Activated naive CD4-positive, alpha-beta T cell treated with anti-CD3 and anti-CD28 coated beads for 36 hours (primary cell): ENCODE data around the gene RAB11FIP5. TPM values are rescaled to one million over a fixed set of nuclear protein-coding genes. Genes with fewer than 3 reads are reported as not detected.
"Not testable (repeated sequence)": the region's sequence is repeated elsewhere in the genome, so short reads cannot be mapped to it uniquely, and the experiment has no call there.

Experiments
- CTCF ChIA-PET: fragments of 350-600 bp; sonication (Branson Sonifier 250); formaldehyde crosslinking; loops from one replicate; lab custom pipeline; 2021; ENCODE audit warnings: antibody characterized with exemption; lab: Charles Lee
- DNase-seq: peaks from one replicate; pipeline ENCODE4 v3.0.0-alpha.2; 2020
- H3K27ac Mint-ChIP-seq: one replicate; pipeline ENCODE4 v1.8.0; 2021; ENCODE audit warnings: mild to moderate bottlenecking, mixed read lengths
- H3K27me3 Mint-ChIP-seq: one replicate; pipeline ENCODE4 v1.8.0; 2021; ENCODE audit warnings: low read depth, mixed read lengths
- H3K36me3 Mint-ChIP-seq: one replicate; pipeline ENCODE4 v1.8.0; 2021; ENCODE audit warnings: low read depth, mixed read lengths
- H3K4me1 Mint-ChIP-seq: one replicate; pipeline ENCODE4 v1.8.0; 2021; ENCODE audit warnings: low read depth, mixed read lengths
- H3K4me3 Mint-ChIP-seq: one replicate; pipeline ENCODE4 v1.8.0; 2021; ENCODE audit warnings: mild to moderate bottlenecking, moderate library complexity, mixed read lengths
- H3K9me3 Mint-ChIP-seq: one replicate; pipeline ENCODE4 v1.8.0; 2021; ENCODE audit warnings: mixed read lengths
- intact Hi-C: fragments of 100-400 bp; cut with micrococcal nuclease; formaldehyde crosslinking; loops from one replicate; pipeline ENCODE4 v1.15.1; 2023
- total RNA-seq, 2 experiments: library from RNA; stranded (reverse); gene quantifications; one replicate each; pipeline ENCODE4 v1.2.3, GENCODE V29; 2021

Gene RAB11FIP5
- total RNA-seq, 2 experiments from 2014 or later, result 7.3 to 7.4 TPM

- no peaks in the 10 kb centered on the region for H3K36me3 Mint-ChIP-seq
- peak within 1 kb of the TSS; percentile 88 for H3K4me3 Mint-ChIP-seq
- H3K4me1 Mint-ChIP-seq, result peaks cover 20% of the 10 kb centered on the region
- peak; percentile 96 for DNase-seq
- peak within 1 kb of the TSS; percentile 87 for H3K27ac Mint-ChIP-seq
- no peaks in the 10 kb centered on the region for H3K27me3 Mint-ChIP-seq
- CTCF ChIA-PET, result no interaction called here
- intact Hi-C loops, result loop anchor here (1.0 to 5.0 kb wide), 11 partner anchors 42 to 313 kb away; partner anchors contain the start of genes ALMS1, EMX1, PRADC1 and SMYD5
- no peaks in the 10 kb centered on the region for H3K9me3 Mint-ChIP-seq
Observed at GRCh38 chr2:73071360-73072128, 41.2 kb downstream of the RAB11FIP5 start, which contains the start of gene SFXN5. Gene SFXN5 (minus strand): TSS chr2:73071712. CDS start chr2:73071705, 7 bp downstream.

DNA sequence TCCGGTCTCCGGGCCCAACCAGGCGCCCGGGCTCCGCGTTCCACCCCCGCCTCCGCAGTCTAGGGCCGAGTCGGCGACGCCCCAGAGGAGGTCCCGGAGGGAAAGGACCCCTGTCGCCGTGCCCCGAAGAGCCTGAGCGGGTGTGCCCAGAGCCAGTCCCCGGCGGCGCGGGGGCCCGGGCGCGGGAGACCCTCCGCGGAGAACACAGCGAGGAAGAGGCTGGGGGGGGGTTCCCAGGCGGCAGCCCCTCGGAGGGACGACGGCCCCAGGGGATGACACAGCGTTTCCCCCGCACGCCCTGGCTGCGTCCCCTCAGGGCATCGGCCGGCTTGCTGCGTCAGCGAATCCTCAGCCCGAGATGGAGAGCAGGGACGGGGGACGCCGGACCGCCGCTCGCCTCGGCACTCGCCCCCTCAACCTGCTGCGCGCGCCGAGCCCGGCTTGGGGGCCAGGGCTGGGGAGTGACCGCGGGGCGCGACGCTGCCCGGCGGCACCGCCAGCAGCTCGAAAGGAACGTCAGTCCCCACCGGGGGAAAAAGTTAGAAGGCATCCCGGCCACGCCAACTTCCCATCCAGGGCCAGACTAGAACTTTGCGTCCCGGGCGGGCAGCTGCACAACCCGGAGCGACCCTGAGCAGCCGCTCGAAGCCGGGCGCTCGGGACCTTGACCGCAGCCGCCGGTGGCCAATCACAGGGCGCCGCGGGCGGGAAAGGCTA is 41.9 kb downstream of the RAB11FIP5 start:
- intact Hi-C loops, result loop anchor here (1.0 to 5.0 kb wide), 11 partner anchors 42 to 314 kb away; partner anchors contain the start of genes ALMS1, EMX1, PRADC1 and SMYD5
- peaks cover 20% of the 10 kb centered on the region for H3K4me1 Mint-ChIP-seq
- H3K27me3 Mint-ChIP-seq, result no peaks in the 10 kb centered on the region
- H3K4me3 Mint-ChIP-seq, result peak overlapping the region; percentile 88
- H3K9me3 Mint-ChIP-seq, result no peaks in the 10 kb centered on the region
- H3K36me3 Mint-ChIP-seq, result no peaks in the 10 kb centered on the region
- peak; percentile 39 for DNase-seq
- CTCF ChIA-PET, result no interaction called here
- H3K27ac Mint-ChIP-seq, result peak overlapping the region; percentile 17

DNA sequence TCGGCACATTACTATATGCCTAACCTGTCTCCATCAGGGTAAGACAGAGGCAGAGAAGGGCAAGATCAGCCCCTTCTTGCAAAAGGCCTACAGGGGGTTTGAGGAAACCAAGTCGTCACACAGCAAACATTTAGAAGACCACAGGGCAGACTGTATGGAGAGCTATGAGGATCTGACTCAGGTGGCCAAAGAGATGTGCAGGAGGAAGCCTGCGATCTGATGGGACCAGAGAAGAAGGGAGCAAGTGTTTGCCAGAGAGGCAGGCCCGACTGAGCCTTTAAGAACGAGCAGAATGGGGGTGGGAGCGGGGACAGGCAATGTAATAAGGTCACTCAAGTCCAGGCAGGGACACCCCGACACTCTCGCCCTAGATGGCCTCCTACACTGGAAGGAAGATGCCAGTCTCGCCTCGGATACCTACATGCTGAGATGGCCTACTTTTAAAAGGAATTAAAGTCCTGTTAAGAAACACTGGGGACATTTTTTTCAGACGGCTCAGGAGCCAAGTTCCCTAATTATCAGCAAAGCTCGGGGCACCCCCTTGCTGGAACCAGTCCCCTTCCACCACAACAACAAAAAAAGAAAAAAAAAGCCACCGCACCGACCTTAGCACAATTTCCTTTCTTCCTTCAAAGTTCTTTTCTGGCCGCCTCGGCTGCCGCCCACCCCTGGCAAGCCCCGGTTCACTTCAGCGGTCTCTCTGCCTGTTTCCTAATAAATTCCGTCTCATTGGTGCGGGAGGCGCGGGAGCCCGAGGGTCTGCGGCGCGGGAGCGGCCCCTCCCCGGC is 42.7 kb downstream of the RAB11FIP5 start:
- Mint-ChIP-seq H3K4me3 (peak overlapping the region; percentile 88), H3K36me3 (no peaks in the 10 kb centered on the region), H3K4me1 (peaks cover 22% of the 10 kb centered on the region), H3K27ac (no peak overlapping the region), H3K27me3 (no peaks in the 10 kb centered on the region), H3K9me3 (no peaks in the 10 kb centered on the region)
- CTCF ChIA-PET, result no interaction called here
- DNase-seq, result no peak
- intact Hi-C loops, result loop anchor here (2.0 to 5.0 kb wide), 5 partner anchors 77 to 315 kb away; partner anchors contain the start of gene ALMS1

- Mint-ChIP-seq H3K9me3 (no peaks in the 10 kb centered on the region), H3K27me3 (no peaks in the 10 kb centered on the region), H3K4me3 (peak overlapping the region; percentile 88), H3K27ac (no peak overlapping the region), H3K4me1 (peaks cover 22% of the 10 kb centered on the region), H3K36me3 (no peaks in the 10 kb centered on the region)
- CTCF ChIA-PET, result no interaction called here
- intact Hi-C loops, result no loop called here
- no peak for DNase-seq
Observed at GRCh38 chr2:73069041-73069854, 43.5 kb downstream of the RAB11FIP5 start.

DNA sequence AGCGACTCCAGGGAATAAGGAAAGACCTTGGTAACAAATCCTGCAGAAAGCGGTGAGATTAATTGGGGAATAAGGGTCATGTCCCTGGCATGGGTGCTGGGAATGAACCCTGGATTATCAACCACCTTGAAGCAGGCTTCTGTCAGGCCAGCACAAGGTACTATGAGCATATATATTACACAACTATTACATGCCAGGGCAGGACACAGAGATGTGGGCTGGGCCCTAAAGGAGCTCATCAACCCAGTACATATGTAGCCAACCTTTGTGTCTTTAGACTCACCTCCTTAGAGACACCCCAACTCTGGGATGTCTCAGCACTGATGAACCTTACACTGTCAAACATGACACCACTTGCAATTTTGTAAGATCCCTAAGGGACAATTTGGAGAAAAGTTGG is 44.6 kb downstream of the RAB11FIP5 start:
- H3K9me3 Mint-ChIP-seq, result no peaks in the 10 kb centered on the region
- intact Hi-C loops, result no loop called here
- H3K27ac Mint-ChIP-seq, result no peak overlapping the region
- H3K4me1 Mint-ChIP-seq, result peaks cover 26% of the 10 kb centered on the region
- CTCF ChIA-PET, result interaction anchor here (0.6 kb wide), 1 partner anchor 76 kb away, joined by 3 read pairs; no protein-coding TSS in a partner anchor
- no peaks in the 10 kb centered on the region for H3K27me3 Mint-ChIP-seq
- H3K36me3 Mint-ChIP-seq, result no peaks in the 10 kb centered on the region
- no peak overlapping the region for H3K4me3 Mint-ChIP-seq
- DNase-seq, result no peak

GRCh38 chr2:73067043-73067442 is 45.7 kb downstream of the RAB11FIP5 start:
- no peaks in the 10 kb centered on the region for H3K9me3 Mint-ChIP-seq
- no peak overlapping the region for H3K27ac Mint-ChIP-seq
- H3K4me3 Mint-ChIP-seq, result no peak overlapping the region
- DNase-seq, result no peak
- no peaks in the 10 kb centered on the region for H3K36me3 Mint-ChIP-seq
- H3K27me3 Mint-ChIP-seq, result no peaks in the 10 kb centered on the region
- peaks cover 23% of the 10 kb centered on the region for H3K4me1 Mint-ChIP-seq
- intact Hi-C loops, result no loop called here
- CTCF ChIA-PET, result no interaction called here

DNA sequence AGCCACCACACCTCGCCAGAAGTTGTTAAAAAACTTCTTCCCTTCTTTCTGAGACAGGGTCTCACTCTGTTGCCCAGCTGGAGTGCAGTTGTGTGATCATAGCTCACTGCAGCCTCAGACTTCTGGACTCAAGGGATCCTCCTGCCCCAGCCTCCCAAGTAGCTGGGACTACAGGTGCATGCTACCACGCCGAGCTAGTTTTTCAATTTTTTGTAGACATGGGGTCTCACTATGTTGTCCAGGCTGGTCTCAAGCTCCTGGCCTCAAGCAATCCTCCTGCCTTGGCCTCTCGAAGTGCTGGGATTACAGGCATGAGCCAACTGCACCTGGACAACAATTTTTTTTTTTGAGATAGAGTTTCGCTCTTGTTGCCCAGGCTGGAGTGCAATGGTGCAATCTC is 47.7 kb downstream of the RAB11FIP5 start:
- H3K27ac Mint-ChIP-seq, H3K27me3 Mint-ChIP-seq, DNase-seq, intact Hi-C loops, H3K9me3 Mint-ChIP-seq, H3K4me3 Mint-ChIP-seq, H3K36me3 Mint-ChIP-seq: not testable (repeated sequence)
- H3K4me1 Mint-ChIP-seq, result peaks cover 21% of the 10 kb centered on the region
- CTCF ChIA-PET, result interaction anchor here (0.6 to 2.2 kb wide), 3 partner anchors 21 to 454 kb away, joined by 3 to 6 read pairs (median 3); no protein-coding TSS in a partner anchor

- H3K4me3 Mint-ChIP-seq, result no peak overlapping the region
- CTCF ChIA-PET, result interaction anchor here (0.6 to 2.2 kb wide), 3 partner anchors 22 to 453 kb away, joined by 3 to 6 read pairs (median 3); no protein-coding TSS in a partner anchor
- peaks cover 12% of the 10 kb centered on the region for H3K4me1 Mint-ChIP-seq
- DNase-seq, result no peak
- intact Hi-C loops, result no loop called here
- no peak overlapping the region for H3K27ac Mint-ChIP-seq
- no peaks in the 10 kb centered on the region for H3K36me3 Mint-ChIP-seq
- H3K27me3 Mint-ChIP-seq, result no peaks in the 10 kb centered on the region
- no peaks in the 10 kb centered on the region for H3K9me3 Mint-ChIP-seq
Observed at GRCh38 chr2:73063909-73064875, 48.6 kb downstream of the RAB11FIP5 start.

DNA sequence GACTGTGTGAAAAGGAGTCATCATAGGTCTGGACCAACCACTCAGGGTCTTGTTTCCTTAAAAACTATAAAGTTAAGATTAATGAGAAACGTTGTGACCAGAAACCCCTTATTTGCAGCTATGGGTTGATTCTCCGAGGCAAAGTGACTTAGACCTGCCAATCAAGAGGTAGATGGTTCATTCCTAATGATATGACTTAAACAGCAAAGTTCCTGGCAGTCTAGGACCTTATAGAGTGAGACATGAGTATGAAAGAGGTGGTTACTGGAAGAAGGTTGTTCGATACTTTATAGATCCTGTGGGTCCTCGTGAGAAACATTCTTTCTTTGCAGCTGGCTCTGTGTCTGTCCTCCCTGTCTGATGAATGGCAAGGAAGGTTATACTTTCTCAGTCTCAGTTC is 49.3 kb downstream of the RAB11FIP5 start:
- DNase-seq, result no peak
- peaks cover 7% of the 10 kb centered on the region for H3K4me1 Mint-ChIP-seq
- no peaks in the 10 kb centered on the region for H3K27me3 Mint-ChIP-seq
- H3K27ac Mint-ChIP-seq, result no peak overlapping the region
- H3K9me3 Mint-ChIP-seq, result no peaks in the 10 kb centered on the region
- CTCF ChIA-PET, result interaction anchor here (2.2 kb wide), 1 partner anchor 22 kb away, joined by 6 read pairs; no protein-coding TSS in a partner anchor
- no peak overlapping the region for H3K4me3 Mint-ChIP-seq
- intact Hi-C loops, result no loop called here
- no peaks in the 10 kb centered on the region for H3K36me3 Mint-ChIP-seq

DNA sequence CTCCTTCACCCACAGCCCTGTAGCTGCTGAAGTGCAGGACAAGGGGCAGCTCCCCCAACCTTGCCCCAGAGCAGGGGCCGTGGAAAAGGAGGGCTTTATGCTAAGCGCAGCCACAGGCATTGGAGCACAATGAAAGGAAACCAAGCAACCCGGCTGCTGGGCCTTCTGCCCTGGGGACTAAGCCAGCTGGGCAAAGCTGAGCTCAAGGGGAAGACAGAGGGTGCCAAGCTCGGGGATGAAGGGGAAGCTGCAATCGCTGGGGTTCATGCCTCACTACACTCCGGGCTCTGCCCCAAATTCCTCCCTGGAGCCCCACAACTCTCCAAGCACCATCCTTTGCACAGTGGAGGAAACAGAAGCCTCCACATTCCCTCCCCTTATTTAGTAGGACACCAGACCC is 53.6 kb downstream of the RAB11FIP5 start:
- intact Hi-C loops, result no loop called here
- H3K9me3 Mint-ChIP-seq, result peaks cover 8% of the 10 kb centered on the region
- H3K27me3 Mint-ChIP-seq, result no peaks in the 10 kb centered on the region
- no peak overlapping the region for H3K4me3 Mint-ChIP-seq
- CTCF ChIA-PET, result no interaction called here
- DNase-seq, result no peak
- no peak overlapping the region for H3K27ac Mint-ChIP-seq
- peaks cover 4% of the 10 kb centered on the region for H3K4me1 Mint-ChIP-seq
- H3K36me3 Mint-ChIP-seq, result peaks cover 14% of the 10 kb centered on the region
